Inflammatory macrophage treated with lipopolysaccharide for 4 hours (primary cell): ENCODE results near the gene WNT4.
A peak's percentile ranks its signal among the peaks of the same experiment; 100 is the strongest.

Experiments
- DNase-seq: peaks from one replicate; pipeline ENCODE4 v3.0.0-alpha.2; 2020

The WNT4 gene

DNA sequence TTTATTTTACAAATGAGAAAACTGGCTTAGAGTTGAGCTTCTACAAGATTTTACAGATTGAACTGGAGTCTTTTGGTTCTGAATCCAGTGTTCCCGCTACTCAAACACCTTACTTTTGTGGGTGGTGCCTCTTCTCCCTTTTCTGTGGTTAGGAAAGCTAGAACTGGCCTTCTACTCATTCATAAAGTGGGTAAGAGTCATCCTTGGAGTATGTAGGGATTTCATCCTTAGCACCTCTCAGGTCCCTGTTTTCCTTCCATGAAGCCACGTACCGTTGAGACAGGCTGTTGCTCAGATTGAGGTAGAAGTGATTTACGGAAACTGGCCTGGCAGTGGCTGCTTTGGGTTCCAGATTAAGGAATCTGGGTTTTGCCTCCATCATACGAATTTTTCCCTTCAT lies 35.8 kb downstream of the WNT4 start:
- DNase-seq, result no peak

DNA sequence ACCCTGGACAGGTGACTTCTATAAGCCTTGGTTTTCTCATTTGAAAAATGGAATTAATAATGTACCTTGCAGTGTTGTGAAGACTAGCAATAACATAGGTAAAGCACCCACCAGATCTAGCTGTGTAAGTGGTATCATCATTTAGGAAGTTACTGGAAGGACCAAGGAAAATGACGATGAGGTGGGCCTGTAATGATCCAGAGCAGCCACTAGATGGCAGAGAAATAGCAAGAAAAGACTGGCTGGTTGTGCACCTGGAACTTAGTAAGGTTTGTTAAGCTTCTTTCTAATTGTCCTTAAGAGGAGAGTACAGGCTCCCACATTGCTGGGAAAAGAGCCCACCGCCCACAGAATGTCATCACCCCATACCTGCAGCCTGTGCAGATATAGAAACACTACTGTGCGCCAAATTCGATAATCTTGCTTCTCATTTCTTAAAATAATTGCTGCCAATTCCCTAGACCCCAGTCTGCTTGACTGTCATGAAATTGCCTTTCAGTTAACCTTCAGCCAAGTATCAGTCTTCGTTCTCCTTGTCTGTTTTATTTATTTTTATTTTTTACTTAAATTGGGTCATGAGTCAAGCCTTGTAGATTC lies 37.2 kb downstream of the WNT4 start:
- peak; percentile 37 for DNase-seq

- no peak for DNase-seq
Measured at GRCh38 chr1:22104865-22105437, 37.9 kb downstream of the WNT4 start.

- DNase-seq, result peak; percentile 8
Measured at GRCh38 chr1:22104094-22104493, 38.8 kb downstream of the WNT4 start.

DNA sequence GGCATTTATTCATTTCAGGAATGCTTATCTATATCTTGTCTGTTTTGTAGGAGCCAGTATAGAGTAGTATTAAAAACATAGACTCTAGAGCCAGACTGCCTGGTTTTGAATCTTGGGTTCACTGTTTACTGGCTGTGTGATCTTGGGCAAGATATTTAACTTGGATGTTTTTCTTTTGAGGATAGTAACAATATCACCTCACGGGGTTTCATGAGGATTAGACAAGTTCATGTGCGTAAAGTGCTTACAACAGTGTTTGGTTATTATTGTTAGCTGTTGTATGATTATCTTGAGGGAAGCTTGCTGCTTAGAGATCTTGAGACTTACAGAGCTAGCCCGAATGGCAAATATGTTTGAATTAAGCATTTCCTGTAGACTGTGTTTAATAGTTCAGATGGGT lies 40.2 kb downstream of the WNT4 start:
- no peak for DNase-seq

- no peak for DNase-seq
Measured at GRCh38 chr1:22101995-22102394, 40.9 kb downstream of the WNT4 start.

DNA sequence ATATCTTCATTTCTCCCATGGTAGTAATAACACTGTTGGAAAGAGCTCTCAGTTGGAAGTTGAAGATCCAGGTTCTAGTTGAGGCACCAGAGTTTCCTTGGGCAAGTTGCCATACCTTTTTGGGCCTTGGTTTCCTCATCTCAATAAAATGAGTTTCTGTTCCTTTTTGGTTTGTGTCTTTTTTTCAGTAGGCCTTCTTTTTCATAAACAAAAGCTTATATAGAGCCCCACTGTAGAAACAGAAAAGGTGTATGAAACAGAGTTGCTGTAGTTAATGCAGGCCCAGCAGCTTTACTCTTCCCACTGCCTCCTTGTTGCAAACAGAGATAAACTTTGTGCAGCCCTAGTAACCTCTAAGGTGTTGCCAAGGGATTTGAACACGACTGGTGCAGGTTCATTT lies 41.7 kb downstream of the WNT4 start:
- no peak for DNase-seq

GRCh38 chr1:22100168-22100567 lies 42.7 kb downstream of the WNT4 start:
- no peak for DNase-seq

- DNase-seq, result no peak
Measured at GRCh38 chr1:22098752-22099151, 44.1 kb downstream of the WNT4 start.

GRCh38 chr1:22096463-22096862 lies 46.4 kb downstream of the WNT4 start:
- no peak for DNase-seq

DNA sequence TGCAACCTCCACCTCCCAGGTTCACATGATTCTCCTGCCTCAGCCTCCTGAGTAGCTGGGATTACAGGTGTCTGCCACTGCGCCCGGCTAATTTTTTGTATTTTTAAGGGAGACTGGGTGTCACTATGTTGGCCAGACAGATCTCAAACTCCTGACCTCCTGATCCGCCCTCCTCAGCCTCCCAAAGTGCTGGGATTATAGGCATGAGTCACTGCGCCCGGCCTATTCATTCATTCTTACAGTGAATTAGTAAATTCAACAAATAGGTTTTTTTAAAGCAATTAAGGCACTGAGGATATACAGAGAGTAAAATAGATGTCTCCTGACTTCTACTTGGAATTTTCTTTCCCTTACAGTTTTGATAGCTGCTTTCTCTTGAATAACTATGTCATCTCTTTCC lies 46.9 kb downstream of the WNT4 start:
- DNase-seq, result no peak

GRCh38 chr1:22093513-22093912 lies 49.4 kb downstream of the WNT4 start:
- DNase-seq, result no peak

DNA sequence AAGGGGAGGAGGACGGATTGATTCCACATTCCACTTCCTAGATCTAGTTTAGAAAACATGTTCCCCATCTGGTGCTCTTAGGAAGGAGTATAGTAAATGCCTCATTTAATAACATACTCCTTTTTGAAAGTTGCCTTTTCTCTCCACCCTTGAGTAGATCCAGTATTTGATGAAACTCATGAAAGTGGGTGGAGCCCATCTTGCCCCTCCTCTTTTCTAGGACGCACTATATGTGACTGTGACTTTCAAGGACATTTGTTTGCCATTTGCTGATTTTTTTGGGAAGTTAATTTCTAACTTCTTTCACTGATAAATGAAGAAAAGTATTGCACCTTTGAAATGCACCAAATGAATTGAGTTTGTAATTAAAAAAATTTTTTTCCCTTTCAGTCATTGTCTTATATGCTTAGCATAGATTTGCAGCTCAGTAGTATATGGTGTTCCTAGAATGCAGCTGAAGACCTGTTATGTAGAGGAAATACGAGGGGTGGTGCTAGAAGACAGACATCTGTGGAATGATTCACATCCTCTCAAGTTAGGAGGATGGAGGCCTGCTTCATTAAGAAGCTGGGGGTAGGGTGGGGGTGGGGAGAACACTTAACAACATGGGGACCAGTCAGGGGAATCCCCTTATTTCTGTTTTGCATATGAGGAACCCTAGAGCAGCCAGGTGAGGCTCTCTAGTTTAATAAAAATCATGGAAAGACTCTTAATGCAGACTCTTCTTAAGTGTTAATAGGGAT lies 50.7 kb downstream of the WNT4 start:
- peak; percentile 56 for DNase-seq

DNA sequence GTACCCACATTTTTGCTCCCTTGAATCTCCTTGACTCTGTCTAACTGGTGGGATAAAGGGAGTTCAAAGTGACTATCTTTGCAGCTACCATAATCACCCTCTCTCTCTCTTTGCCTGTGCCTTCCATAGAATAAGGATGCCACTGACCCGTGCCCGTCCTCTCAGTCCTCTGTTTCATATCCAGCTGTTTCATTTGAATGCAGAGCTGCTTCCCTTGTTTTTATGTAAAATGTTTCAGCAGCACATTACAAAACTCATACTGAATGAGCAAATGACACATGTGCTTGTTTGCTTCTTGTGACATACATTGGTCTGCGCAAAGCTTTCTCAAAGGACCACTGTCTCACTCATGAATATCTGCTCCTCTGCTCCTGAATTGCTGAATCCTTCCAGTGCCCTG lies 52.0 kb downstream of the WNT4 start:
- DNase-seq, result peak; percentile 67

DNA sequence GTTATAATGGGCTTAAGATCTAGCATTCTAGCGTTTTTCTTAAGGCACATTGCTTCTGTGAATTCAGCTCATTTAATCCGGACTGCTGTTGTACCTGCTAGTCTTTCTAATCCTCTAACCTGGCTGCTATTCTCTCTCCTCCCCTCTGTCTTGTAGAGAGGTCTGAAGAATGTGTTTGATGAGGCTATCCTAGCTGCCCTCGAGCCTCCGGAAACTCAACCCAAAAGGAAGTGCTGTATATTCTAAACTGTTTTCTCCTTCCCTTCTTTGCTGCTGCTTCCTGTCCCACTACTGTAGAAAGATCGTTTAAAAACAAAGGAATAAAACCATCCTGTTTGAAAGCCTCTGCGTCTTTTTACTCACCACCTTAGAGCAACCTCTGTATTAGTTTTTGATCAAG lies 53.1 kb downstream of the WNT4 start:
- no peak for DNase-seq

- DNase-seq, result no peak
Measured at GRCh38 chr1:22089134-22089571, 53.7 kb downstream of the WNT4 start.

DNA sequence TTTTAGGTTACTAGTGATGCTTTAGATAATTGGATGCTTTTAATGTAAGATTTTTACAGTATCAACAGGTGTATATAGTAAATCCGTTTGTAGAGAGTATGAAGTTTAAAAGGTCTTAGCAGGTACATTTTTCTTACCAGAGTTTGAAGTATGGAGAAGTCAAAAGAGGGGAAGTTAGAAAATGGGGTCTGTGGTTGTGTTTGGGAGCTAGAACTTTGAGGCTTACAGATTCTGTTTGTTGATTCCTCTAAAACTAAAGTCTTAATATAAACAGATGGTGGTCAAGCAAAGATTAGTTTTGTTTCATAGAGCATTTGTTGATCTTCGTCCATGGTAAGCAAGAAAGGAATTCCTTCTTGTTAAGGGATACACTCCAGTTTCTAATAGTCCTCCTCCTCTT lies 54.6 kb downstream of the WNT4 start:
- no peak for DNase-seq

DNA sequence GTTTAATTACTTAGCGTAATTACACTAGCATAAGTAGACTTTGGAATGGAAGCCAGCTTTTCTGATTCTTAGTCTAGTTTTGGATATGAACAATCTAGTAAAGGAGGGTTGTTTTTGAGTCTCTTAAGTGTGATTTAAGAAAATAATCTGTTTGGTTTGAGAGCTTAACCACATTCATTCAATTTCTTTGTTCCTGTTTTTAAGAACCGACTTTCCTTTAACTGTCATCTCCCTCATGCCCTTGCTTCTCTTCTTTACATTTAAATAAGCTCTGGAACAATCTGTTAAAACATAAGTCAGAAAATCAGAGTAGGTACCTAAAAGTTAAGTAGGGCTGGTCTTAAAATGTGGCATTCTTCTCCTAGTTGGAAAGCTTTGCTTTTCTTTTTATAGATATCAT lies 62.7 kb downstream of the WNT4 start:
- no peak for DNase-seq

- DNase-seq, result no peak
Measured at GRCh38 chr1:22078133-22078532, 64.8 kb downstream of the WNT4 start.

GRCh38 chr1:22077728-22078127 lies 65.2 kb downstream of the WNT4 start:
- DNase-seq, result peak; percentile 21

DNA sequence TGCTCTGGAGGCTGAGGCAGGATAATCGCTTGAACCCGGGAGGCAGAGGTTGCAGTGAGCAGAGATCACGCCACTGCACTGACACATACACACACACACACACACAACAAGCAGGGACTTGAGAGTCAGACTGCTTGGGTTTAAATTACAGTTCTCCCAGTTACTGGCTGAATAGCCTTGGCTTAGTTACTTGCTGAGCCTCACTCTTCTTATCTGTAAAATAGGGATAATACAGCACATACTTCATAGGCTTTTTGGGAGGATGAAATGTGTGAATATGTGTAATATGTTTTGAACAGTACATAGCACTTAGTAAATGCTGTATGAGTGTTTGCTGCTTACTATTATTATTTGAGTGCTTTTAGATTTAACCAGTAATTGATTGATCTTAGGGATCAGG lies 66.6 kb downstream of the WNT4 start:
- no peak for DNase-seq

- peak; percentile 57 for DNase-seq
Measured at GRCh38 chr1:22075718-22076117, 67.2 kb downstream of the WNT4 start.

GRCh38 chr1:22074803-22075202 lies 68.1 kb downstream of the WNT4 start:
- DNase-seq, result peak; percentile 48

DNA sequence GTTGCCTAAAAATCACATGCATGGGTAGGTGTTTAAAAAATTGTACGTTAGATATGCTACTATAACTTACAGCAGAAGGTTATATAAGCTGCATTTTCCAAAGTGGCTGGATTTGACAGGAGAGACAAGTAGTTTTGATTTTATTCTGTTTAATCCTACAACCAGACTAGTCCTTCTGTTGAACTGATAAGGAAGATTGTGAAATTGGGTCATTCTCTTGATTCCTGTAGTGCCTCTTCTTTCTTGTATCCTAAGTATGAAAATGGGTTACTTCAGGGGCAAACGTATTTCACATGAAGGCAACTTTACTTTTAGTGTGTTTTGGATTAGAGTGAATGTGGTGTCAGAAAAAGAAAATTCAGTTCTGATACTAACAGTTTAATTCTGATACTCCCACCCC lies 71.4 kb downstream of the WNT4 start:
- no peak for DNase-seq
